GM18909 (cell line): ENCODE measurements around the gene SERPINA1.
"Not testable (repeated sequence)": the region's sequence is repeated elsewhere in the genome, so short reads cannot be mapped to it uniquely, and the experiment has no call there.

Experiments used
- ATAC-seq: cut with Tn5 transposase; IDR thresholded peaks from one replicate; pipeline ENCODE4 v1.9.1; 2021; ENCODE audit warnings: mild to moderate bottlenecking; ENCODE audit not compliant: unreplicated experiment, poor library complexity

Gene SERPINA1

DNA sequence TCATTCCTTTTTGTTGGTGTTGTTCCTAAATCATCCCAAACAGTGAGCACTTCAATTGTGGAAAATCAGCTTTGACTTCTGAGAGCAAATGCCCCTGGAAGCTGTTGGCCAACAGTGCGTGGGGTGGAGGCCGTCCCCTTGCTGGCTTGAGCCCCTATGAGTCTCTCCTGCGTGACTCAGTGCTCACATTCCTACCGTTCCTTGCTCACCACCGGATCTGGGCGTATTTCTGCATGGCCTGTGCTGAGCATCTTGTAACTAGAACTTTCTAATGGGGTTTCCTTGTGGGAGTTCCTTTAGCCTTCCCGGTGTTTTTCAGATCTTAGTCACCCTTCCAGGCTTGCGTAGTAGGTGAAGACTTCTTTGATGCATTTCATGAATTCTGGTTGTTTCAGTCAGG lies 14.7 kb downstream of the SERPINA1 start:
- no peak for ATAC-seq

DNA sequence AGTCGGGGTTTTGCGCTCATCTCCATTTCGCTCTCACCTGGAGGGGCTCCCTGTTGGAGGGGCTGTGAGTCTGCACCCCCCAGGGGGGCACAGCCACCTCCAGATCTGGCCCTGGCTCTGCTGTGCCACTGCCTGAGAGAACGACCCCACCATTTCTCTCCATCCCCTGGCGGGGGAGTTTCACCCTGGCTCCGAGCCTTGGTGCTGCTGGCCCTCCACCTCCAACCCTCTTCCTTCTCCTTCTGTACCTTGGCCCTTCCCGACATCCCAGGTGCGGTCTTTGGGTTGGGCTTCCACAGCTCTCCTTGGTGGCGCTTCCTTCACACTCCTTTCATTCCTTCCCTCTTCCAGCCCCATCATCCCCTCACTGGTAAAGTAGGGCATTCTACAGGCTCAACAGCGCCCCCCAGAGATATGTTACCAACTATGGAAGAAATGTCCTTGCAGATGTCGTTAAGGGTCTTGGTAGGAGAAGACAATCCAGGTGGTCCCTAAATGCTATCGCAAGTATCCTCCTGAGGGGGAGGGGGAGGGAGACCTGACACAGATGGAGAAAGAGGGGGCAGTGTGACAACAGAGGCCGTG lies 16.3 kb downstream of the SERPINA1 start:
- ATAC-seq, result no peak

GRCh38 chr14:94370524-94370910 lies 17.9 kb downstream of the SERPINA1 start:
- no peak for ATAC-seq

DNA sequence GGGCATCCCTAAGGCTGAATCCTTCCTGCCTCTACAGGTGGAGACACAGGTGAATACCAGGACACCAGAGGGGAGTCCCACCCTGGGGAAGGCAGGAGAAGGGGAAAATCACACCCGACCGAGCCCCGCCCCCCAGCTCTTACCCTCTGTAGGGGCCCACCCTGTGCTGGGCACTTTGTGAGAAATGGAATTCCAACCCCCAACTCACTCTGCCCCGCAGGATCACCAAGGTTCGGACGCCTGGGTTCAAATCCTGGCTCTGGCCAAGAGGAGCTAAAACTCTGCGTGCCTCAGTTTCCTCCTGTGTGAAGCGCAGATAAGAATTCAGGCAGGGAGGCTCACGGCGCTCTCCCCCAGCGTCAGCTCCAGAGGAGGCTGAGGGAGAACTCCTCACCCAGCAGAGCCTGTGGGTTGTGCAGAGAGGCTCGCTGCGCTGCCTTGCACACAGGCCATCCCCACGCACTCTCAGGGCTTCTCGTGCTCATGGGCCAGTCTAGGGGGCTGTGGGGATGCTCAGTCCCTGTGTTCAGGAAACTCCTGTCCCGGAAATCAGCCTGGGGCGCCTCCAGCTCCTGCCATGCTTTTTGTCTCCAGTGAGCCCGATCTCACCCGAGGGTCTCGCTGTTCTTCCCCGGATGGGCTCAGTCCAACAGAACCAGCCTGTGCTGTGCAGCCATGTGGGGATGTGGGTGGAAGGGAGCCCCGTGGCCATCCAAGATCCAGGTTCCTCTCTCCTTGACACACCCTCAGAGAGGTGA lies 18.5 kb downstream of the SERPINA1 start:
- not testable (repeated sequence) for ATAC-seq

DNA sequence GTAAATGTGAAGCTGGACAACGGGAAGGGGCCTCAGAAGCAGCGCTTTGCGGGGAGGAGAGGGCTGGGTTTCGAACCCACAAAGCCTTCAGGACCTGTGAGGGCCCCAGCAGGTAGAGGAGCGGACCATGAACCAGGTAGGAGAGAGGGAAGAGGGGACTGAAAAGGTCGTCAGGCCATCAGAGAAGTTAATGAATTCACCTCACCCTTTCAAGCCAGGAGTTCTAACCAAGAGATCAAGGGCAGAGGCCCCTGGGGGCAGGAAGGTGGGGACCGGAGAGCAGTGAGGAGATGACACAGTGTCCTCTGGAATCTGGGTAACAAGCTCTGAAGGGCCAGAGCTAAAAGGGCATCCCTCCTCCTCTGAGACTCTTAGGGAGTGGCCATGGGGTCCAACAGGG lies 19.4 kb downstream of the SERPINA1 start:
- ATAC-seq, result no peak

GRCh38 chr14:94368243-94368590 lies 20.2 kb downstream of the SERPINA1 start:
- no peak for ATAC-seq

DNA sequence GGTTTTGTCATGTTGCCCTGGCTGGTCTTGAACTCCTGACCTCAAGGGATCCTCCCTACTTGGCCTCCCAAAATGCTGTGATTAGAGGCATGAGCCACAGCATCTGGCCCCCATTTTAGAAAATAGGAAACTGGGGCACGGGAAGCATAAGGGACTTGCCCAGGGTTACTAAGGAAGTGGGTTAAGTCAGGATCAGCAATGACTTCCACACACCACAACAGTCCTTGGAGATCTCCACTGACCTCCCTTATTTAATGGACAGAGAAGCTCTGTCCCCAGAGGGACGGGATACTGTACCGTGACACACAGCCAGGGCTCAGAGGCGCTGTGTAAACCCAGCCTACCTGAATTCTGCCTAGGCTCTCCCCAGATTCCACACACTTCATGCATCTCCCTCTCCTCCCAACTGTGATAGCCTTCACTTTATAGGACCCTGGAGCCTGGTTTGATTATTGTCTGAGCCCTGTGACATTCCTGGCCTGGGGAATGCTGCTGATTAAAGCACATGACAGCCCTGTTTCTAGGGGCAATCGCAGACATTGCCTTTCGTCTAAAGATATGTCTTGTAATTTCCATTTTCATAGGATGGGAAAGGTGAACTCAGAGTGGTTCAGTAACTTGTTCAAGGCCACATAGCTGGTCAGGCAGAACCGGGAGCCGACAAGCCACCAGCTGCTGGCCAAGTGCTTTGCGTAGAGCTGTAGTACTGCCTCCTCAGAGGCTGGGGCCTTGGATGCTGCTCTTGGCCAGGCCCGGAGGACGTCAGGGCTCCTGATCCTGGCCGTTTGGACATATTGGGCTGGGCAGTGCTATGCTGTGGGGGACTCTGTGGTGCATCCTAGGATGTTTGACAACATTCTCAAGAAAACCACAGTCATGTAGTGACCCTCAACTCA lies 20.8 kb downstream of the SERPINA1 start:
- ATAC-seq, result no peak

DNA sequence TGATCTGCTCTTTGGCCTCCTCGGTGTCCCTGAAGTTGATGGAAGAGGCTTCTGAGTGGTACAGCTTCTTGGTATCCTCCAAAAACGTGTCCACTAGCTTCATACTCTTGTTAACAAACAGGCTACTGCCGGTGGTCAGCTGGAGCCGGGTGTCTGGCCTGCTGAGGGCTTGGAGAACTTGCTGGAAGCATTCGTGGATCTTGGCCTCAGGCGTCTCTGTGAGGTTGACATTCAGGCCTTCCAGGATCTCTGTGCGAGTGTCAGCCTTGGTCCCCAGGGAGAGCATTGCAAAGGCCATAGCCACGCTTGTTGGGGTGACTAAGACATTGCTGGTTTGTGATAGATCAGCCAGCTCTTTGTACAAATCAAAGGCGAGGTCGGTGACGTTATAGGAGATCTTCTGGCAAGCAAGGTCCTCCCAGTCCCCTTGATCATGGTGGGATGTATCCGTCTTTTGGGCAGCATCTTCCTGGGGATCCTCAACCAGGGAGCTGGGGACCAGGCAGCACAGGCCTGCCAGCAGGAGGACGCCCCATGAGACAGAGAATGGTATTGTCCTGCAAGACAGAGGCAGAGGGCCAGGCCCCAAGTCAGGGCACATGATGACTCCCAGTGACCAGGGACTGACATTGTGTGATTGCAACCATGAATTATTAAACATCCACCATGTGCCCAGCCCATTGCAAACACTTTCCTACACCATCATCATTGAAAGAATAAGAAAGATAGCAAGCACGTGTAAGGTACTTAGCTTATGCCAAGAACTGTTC lies 22.1 kb downstream of the SERPINA1 start, which contains the start of gene SERPINA2:
SERPINA2 (minus strand) TSS at position 553 of the 770 bp plus-strand sequence.
- no peak for ATAC-seq

- ATAC-seq, result no peak
Observed at GRCh38 chr14:94365624-94366023, 22.8 kb downstream of the SERPINA1 start.

DNA sequence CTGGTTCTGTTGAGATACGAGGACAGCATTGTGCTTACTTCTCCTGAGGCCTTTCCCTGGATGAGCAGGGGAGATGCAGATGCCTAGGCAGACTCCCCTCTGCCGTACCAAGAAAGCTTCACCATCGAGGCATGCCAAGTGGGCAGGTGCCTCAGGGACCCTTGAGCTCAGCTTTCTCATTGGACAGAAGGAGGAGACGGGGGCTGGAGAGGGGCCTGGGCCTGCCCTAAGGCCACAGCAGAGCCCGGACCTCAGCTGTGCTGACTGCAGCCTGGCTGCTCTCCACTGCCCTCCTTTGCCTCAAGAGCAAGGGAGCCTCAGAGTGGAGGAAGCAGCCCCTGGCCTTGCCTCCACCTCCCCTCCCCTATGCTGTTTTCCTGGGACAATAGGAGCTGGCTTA lies 23.4 kb downstream of the SERPINA1 start:
- ATAC-seq, result no peak

DNA sequence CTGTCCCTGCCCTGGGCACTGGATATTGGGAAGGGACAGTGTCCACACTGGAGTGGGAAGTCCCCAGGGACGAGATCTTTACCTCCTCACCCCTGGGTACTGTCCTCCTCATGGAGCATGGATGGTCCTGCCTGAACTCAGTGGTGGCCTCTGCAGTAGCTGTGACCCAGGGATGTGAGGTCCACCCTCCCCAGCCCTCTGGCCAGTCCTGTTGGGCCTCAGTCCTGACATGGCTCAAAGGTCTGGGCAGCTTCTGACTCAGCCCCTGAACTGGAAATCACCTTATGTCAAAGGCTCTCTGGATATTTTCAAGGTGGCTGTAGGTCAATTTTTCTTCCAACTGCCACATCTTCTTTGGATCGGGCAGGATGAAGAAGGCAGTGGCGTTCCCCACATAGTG lies 24.4 kb downstream of the SERPINA1 start:
- ATAC-seq, result no peak

DNA sequence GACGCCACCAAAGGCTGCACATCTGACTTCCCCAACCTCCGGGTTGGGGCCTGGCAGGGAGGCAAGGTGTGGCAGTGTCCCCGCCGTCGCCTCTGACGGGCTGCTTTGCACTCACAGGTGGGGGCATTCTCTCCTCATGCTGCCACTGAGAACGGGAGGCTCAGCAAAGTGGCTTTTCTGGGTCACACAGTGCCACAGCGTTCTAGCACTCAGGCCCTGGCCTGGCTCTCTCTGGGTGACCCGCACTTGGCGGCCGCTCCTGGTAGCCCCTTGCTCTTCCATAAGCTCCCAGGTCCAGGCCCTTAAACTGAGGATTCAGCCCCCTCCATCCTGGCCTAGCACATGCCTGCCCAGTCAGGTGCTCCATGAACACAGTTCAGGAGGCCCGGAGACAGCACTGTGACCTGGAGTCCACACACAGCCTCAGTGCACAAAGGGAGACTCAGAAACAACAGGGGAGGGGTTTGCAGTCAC lies 25.2 kb downstream of the SERPINA1 start:
- ATAC-seq, result no peak

DNA sequence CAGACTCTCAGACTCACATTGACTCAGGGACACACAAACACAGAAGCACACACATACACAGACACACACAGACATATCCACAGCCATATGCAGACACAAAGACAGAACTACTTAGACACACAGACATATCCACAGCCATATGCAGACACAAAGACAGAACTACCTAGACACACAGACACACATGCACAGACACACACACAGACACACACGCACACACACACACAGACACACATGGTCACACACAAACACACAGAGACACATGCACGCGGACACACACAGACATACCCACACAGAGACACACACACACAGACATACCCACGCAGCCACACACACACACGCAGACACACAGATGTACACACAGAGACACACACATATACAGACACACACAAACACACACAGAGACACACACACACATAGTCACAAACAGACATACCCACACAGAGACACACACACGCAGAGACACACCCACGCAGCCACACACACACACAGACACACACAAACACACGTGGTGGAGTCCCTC lies 25.7 kb downstream of the SERPINA1 start:
- ATAC-seq, result no peak

GRCh38 chr14:94361682-94362081 lies 26.7 kb downstream of the SERPINA1 start:
- ATAC-seq, result no peak

DNA sequence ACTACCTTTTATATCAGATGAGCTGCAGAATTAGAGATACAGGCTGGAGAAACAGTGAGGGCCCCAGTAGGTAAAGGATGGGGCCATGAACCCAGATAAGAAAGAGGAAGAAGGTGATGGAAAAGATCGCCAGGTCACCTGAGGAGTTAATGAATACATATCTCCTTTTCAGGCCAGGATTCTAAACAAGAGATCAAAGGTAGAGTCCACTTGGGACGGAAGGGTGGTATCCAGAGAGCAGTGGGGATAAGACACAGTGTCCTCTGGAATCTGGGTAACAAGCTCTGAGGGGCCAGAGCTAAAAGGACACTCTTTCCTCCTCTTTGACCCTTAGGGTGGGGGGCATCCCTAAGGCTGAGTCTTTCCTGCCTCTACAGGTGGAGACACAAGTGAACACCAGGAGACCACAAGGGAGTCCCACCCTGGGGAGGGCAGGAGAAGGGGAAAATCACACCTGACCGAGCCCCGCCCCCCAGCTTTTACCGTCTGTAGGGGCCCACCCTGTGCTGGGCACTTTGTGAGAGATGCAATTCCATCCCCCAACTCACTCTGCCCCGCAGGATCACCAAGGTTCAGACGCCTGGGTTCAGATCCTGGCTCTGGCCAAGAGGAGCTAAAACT lies 27.3 kb downstream of the SERPINA1 start:
- ATAC-seq, result no peak

- no peak for ATAC-seq
Observed at GRCh38 chr14:94357166-94357565, 31.2 kb downstream of the SERPINA1 start.

GRCh38 chr14:94356379-94357056 lies 31.9 kb downstream of the SERPINA1 start:
- no peak for ATAC-seq

- peak; percentile 49 for ATAC-seq
Observed at GRCh38 chr14:94355191-94355794, 33.1 kb downstream of the SERPINA1 start.
